Hippocampal formation (tissue), 2 donors: Measurements from ENCODE around the gene DNAH5.
A peak's percentile ranks its signal among the peaks of the same experiment; 100 is the strongest.
"Not testable (repeated sequence)": the region's sequence is repeated elsewhere in the genome, so short reads cannot be mapped to it uniquely, and the experiment has no call there.

Source experiments
- DNase-seq, 2 donors: peaks; one replicate each; lab custom pipeline; 2025; lab: John Stamatoyannopoulos, UW

Gene DNAH5

DNA sequence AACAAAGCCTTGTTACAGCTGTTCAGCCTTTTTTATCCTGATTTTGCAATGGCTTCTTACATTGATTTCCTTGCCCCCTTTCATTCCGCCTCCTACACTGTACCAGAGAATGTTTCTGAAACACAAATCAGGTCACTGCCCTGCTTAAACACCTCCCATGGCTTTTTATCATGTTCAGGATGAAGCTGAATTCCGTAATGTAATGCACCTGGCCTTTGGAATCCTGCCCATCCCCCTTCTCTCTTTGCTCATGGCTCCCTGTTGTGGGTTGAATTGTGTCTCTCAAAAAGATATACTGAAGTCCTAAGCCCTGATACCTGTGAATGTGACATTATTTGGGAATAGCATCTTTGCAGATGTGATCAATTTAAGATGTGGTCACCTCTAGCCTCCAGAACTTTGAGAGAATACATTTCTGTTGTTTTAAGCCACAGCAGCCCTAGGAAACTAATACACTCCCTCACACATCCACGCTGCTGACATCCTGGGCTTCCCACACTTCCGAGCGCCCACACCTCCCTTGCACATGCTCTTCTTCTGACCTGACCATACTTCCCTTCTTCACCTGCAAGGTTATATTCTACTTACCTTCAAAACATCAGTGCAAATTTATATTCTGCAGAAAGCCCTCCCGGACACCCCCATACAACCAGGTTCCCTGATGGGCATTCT is 101.2 kb downstream of the DNAH5 start:
- no peak for DNase-seq

DNA sequence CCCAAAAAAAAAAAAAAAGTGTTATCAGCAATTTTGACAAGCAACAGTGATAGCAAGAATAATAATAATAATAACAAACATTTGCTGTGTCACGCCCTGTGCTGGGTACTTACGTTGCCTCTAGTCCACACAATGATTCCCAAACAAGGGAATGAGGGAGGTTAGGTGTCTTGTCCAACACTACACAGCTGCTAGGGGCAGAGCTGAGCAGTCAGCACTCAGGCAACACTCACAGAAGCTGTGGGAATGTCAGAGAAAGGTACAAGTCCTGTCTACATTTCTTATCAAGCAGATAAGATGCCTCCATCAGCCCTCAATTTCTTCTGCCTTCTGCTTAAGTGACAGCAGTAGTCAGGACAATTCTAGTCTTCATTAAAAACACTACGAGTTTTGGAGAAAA is 111.0 kb downstream of the DNAH5 start:
- DNase-seq: no peak

DNA sequence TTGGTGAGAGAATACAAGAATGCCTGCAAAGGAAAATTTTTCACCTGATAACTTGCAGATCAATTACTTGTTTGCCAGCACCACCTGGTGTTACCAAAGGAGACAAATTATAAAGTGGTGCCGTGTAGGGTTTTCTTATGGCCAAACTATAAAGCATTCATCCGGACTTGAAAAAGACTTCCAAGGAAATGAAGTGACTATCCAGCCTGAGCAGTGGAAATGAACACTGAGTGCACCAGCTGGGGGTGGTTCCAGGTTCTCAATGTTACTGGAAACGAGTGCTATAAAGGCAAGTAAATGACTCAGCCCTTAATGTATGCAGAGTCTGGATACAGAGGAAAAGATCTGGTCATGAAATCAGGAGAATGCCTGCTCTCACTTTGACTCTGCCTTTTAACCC is 113.1 kb downstream of the DNAH5 start:
- DNase-seq: no peak

DNA sequence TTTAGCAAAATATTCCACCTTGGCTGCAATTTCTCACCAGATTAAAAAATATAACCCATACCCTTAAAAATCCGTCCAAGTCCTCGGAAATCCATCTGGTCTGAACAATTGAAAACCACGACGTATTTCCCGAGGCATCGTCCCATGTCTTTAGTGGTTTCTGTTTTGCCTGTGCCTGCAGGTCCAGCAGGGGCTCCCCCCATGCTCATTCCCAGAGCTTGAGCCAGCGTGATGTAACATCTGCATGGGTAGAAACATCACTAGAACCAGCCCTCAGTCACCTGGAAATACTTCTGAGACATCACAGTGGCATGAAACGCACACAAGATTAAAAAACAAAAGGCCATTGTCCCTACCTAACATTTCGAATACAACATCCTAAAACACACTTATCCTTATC is 114.0 kb downstream of the DNAH5 start:
- DNase-seq: no peak

DNA sequence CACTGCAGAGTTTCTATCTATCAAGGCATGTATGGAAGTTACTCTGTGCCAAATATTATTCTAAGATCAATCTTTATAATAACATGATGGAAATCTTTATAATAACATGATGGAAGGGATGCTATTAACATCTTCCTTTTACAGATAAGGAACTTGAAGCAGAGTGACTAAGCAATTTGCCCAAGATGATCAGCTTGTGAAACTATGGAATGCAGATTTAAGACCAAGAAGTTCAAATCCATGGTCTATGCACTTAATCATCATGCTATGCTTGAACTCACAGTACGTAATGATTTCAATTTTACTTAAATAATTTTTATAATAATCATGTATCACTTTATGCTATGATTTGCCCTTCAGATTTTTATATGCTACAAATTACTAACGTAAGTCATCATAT is 123.1 kb downstream of the DNAH5 start:
- no peak for DNase-seq

DNA sequence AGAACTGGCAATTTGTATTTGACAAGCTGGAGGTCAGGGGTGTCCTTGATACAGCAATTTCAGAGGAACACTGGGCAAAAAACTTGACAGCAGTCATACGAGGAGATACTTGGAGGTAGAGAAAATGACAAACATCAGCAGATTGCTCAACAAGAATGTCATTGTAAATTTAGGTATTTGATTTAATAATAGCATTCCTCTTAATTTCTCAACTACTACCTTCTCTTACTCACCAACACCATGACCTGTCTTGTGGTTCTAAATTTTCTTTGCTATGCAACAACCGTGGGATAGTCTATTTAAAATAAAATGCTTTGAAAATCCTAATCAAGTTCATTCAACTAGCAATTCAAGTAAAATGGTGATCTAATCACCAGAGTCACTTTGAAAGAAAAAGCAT is 128.4 kb downstream of the DNAH5 start:
- DNase-seq: no peak

DNA sequence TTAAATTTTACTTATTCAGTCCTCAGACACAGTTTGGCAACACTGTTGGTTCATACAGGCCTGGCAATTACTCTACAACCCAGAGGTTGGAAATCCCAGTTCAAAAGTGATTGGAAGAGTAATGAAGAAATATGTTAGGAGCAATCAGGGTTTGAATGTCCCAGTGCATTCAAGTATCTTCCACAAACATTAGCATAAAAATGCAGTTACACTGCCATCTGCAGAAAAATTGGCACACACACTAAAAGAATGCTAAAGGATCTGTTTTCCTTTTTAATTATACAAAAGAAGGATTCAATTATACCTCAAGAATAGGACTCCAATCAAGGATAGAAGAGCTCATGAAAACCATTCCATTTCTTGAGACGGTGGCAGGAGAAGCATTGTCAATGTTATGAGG is 130.2 kb downstream of the DNAH5 start:
- DNase-seq: no peak

DNA sequence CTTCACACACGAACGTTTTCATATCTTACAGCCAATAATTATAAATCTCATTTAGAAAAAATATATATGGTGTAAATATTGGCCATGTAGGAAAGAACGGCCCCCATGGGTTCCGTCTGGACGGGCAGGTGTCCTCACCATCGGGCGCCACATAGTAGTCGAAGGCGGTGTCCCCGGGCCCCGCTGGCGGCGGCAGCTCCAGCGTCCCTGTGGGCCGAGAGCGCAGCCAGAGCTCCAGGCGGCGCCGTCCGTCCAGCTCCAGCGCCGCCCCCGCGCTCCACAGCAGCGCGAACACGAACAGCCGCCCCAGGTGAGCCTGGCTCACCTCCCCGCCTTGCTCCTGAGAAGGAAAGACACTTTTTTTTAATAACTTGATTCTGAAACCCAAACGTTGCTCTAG is 134.6 kb downstream of the DNAH5 start:
- no peak for DNase-seq

DNA sequence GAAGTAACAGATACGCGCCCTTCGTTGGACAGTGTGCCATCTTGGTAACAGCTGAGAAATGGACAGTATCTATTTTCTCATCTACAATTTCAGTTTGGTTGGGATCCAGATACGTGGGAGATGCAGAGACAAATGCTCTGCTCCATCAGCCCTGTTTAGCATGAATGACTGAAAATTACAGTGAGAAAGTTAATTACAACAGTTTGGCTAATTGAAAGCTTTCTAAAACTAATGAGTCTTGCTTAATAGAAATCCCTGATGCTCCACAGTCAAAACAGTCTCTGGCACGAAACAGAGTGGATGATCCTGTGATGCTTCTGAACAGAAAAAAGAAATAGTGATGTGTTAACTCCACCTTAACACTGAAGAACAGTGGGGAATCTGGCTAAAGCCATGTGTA is 140.2 kb downstream of the DNAH5 start:
- DNase-seq: no peak

DNA sequence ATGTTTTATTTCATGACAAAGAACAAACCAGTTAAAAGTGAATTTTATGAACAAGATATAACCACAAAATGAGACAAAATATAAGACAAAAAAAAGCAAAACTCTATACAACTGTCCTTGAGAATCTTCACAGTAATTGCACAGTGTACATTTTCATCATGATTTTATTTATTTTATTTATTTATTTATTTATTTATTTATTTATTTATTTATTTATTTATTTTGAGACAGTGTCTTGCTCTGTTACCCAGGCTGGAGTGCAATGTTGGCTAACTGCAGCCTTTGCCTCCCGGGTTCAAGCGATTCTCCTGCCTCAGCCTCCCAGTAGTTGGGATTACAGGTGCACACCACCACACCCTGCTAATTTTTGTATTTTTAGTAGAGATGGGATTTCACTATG is 145.9 kb downstream of the DNAH5 start:
- DNase-seq: not testable (repeated sequence)

DNA sequence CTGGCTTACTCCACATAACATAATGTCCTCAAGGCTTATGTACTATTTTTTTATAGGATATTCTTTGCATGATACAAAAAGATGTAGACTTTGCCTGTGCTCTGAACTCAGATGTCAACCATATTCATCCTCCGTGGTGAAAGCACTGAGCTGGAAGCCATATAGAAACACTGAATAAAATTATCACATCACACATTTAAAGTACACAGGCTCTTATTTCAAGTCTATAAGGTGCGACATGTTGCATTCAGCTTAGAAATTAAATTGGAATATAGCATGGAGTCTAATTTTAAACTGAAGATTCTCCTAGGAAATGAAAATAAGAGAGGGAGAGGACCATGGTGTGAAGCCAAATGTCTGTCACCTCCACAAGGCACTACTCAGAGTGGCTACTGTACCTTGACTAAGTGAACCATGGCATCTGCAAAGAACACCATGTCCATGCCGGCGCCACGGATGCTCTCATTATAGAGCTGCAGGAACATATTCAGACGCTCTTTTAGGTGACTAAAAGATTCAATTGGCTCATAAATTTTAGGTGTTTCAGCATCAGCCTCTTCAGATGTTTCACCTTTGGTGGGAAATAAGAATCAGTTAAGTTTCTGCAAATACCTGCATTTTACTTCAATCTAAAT is 158.6 kb downstream of the DNAH5 start:
- DNase-seq: no peak

DNA sequence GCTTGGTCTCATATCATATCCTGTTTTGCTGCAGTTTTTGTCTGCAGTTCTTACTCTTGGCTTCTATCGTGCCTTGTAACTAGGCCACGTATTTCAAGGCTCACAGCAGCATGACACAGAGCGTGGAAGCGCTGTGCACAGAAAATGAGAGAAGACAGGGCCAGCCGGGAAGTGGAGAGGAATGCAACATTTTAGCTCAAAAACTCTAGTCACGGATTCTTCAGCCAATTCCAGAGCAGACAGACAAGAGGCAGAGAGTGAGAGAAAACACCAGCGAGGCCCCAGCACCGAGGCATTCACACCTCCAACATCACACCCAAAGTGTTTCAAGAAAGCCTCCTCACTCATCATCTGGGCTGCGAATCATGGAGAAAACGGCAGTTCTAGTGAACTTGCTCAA is 160.8 kb downstream of the DNAH5 start:
- DNase-seq: peak in 1 of 2 donors; percentile 26

DNA sequence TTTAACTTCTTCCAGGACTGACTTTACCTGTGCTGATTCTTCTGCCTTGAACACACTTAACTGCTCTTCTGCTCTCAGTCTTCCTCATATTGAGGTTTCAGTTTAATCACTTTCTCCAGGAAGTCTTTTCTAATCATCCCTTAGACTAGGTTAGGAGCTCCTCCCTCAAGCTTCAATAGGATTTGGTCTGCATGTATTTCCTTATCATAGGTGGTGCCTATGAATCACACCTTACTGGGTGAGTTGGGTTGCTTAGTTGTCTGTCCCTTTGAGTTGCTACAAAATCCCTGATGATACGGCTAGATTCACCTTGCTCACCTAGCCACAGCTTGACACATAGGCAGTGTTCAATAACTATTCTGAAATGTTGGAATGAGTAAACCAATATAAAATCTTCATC is 164.4 kb downstream of the DNAH5 start:
- DNase-seq: no peak

DNA sequence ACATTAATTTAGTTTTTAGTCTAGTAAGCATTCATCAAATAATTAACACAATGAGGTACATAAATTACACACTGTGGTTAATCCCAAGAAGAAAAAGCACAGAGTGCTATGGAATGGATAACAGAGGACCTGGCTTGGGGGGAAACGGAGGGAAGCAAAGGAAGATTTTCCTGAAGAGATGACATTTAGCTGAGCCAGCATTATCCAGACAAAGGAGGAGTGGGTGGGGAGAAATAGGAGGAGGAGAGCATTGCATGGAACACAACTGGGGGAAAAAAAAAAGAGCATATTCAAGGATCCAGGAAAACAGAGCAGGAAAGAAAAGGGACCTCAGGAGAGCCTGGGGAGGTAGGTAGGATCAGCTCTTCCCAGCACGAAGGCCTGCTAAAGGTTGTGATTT is 170.8 kb downstream of the DNAH5 start:
- no peak for DNase-seq

DNA sequence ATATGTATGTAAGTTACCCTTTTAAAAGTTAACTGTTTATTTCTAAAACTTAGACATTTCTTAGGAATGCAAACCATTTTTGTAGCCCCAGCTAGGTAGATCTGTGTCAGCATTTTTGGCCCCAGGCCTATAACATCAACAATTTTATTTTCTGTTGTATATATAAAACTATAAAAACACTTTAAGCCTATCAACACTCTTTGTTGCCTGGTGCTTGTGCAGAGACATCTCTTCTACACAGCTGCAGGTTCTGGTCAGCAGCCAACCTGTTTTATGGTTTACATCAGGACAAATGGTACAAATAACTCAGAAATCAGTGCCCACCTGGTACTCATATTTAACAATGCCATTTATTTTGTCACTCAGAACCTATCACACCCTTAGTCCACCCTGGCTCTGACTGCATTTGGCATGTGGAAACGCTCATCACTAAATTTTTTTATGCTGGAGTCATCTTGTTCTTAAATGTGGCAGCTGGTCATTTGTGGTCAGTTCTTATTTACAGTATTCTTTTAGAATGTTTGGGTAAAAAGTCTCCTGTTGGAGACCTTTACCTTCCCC is 173.4 kb downstream of the DNAH5 start:
- DNase-seq: no peak

DNA sequence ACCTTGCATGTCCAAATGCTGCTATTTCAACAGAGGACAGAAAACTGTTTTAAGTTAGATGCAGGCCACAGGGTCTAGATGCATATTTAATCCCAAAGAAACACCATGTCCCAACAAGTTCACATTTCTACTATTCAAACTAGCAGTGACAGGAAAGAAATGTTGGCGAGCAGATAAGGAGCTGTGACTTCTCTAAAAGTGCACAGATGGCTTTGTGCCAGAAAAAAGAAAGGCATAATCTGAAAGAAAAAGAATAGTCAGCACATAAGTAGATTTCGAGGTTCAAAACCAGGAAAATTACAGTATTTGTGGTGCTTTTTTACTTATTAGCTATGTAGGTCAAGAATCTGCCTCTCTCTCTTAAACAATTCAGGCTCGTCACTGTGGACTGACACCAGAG is 178.3 kb downstream of the DNAH5 start:
- no peak for DNase-seq

DNA sequence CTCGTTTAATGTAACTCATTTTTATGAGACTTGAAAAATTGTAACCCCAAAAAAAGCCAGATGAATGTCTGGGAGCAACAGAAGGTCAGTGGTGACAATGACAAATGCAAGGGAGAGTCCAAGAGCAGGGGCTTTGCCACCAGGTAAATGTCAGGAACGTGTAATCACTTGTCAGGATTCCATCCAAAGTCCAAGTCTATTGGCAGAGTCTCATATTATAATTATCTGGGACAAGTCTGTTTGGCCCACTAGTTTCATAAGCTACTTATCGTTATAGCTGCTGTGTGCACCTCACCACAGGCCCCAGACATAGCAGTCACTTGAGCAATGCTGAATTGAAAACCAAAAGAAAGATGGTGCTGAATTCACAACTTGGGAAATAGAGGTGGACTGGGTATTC is 180.8 kb downstream of the DNAH5 start:
- no peak for DNase-seq

DNA sequence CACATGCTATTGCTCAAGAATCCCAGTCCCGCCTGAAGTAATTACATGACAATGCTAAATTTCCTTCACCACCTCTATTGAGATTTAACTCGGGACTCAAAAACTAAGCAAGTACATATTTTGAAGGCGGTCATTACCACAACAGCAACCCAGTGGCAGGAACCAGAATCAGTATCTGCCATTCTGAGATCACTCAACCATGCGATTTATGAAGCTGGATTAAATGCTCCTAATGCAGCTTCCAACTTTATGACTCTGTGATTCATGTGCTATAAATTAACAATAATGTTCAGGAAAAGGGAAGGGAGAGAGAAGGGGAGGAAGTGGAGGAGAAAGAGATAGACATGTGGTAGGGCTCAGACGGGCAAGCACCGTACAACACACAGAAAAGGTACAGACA is 194.7 kb downstream of the DNAH5 start:
- DNase-seq: no peak

DNA sequence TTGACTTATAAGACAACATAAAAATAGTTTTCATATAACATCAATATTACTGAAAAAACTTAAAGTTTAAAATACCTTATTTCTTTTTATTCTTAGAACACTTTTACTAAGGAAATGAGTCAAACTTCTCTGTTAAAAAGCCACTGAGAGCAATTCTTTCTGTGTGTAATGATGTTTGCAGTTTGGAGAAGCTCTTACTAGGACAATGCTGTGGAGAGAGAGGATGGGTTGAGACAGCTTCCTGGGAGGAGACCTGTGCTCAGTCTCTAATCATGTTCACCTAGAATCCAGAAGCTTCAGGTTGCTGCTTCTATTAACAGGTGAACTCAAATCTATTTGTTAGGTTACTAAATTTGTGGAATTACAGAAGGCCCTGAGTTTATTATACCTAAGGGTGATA is 198.5 kb downstream of the DNAH5 start:
- DNase-seq: no peak

DNA sequence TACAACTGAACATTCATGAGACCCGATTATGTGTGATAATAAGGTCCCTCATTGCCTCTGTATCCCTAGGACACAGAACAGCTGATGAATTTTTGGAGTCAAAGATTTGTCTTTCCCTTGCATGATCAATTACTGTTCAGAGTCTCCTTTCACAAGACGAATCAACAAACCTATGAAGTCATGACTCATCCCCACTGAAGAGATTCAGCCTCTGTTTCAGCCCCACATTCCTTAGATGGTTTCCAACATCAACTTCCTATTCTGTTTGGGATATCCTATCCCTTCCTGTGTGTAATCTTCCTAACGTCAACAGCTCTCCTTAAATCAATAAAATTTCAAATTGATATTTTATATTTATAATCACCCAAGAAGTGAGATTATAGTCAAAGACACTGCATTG is 199.0 kb downstream of the DNAH5 start:
- DNase-seq: no peak

DNA sequence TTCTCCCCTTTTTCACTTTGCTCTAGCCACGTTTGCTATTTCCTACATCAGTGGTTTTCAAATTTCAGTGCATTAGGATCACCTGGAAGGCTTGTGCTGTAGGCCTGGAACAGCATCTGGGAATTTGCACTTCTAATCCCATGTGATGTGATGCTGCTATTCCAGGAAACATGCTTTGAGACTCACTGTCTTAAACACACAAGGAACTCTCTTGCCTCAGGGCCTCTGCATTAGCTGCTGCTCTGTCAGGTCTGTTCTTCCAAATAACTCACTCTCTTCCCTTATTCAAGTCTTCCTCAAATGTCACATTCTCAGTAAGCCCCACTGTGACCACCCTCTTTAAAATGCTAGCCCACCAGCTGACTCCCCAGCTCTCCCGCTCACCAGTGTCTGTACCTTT is 204.0 kb downstream of the DNAH5 start:
- no peak for DNase-seq

DNA sequence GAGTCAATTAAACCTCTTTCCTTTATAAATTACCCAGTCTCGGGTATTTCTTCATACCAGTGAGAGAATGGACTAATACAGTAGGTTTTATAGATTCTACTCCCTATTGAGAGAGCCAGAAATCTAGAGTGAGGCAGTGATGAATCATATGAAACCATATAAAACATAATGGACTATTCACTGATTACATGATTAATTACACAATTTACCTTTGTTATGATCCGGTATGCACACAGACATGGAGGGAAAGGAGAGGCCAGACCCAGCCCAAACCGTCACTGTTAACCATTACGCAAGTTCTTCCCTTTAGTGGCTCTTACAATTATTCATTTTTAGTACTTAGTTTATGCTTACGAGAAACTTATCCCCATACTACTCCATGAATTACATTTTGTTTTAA is 205.0 kb downstream of the DNAH5 start:
- DNase-seq: no peak

DNA sequence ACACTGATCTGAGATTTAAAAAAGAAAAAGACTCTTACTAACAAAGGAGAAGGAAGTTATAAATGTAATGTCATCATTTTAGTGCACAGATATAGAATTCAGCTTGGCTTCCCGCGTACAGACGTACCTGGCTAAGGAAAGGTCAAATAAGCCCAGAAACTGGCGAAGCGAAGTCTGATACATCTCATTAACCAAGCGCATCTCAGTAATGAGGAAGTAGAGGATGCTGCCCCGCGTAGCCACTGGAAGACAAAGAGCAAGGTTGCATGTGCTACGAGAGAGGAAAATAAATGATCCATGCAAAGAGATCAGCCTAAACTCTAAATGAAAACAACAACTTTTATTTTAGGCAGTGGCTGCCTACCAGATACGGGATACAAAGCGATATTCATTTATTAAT is 208.8 kb downstream of the DNAH5 start:
- no peak for DNase-seq

DNA sequence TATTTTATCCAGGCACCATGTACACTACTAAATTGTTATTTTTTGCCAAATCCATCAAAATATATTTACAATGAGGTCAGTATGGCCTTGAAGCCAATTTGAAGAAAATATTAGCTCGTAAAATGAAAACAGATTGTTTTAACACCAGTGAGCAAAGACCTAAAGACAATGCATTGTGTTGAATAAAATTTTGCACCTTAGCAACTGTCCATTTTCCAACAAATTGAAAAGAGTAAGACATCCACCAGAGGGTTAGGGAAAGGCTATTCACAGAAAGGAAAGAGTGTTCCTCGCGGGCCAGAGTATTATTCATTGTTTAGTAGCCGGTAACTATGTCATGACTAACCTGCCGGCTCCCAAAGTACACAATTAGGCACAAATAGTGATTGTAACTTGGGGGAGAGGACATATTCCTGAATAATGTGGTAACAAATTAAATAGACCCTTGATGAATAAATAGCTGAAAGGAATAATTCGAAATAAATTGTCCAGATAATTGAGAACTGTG is 213.3 kb downstream of the DNAH5 start:
- DNase-seq: no peak
